Neural progenitor cell (in vitro differentiated cells): ENCODE data around the gene METTL14.

Experiments
- CTCF ChIP-seq: fragments of 200-600 bp; sonication (generic); IDR thresholded peaks from 2 replicates; pipeline ENCODE4 v1.5.1; 2017; ENCODE audit warnings: antibody characterized with exemption, mild to moderate bottlenecking
- EZH2 ChIP-seq: fragments of 200-600 bp; sonication (generic); IDR thresholded peaks from 2 replicates; pipeline ENCODE4 v1.6.1; 2017; ENCODE audit warnings: antibody characterized with exemption, mild to moderate bottlenecking, moderate library complexity

DNA sequence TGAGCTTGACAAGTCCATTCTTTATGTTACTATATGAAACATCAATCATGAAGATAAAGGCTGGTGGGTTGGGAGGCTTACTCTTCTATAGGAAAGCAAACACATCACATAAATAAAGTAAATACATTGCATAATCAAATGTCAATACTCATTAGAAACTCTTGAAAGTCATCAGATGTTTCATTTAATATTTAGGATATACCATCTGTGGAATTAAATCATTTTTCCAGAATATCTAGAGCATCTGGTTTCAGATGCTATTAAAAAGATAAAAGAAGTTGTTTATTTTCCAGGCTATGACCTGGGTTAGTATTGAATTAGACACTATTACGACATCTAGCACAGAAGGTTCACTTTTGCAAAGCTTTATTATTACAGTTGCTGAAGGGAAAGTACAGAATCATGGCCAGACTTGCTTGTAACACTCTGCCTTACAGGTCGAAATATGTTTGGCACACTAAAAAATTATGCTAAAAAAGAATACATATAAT, 72.6 kb downstream of the METTL14 start:
- TF ChIP-seq CTCF: no peak
- no peak for TF ChIP-seq EZH2
